Amniotic stem cell (primary cell): ENCODE results near the gene MYO16.
"Not testable (repeated sequence)": the region's sequence is repeated elsewhere in the genome, so short reads cannot be mapped to it uniquely, and the experiment has no call there.

ENCODE experiments used
- DNase-seq: peaks from one replicate; lab custom pipeline; 2025; lab: John Stamatoyannopoulos, UW

Gene MYO16

GRCh38 chr13:109199280-109199679 lies 569.9 kb downstream of the MYO16 start:
- no peak for DNase-seq

- DNase-seq, result no peak
These were observed 571.1 kb downstream of the MYO16 start for GRCh38 chr13:109200556-109200955.

GRCh38 chr13:109203587-109203986 lies 574.2 kb downstream of the MYO16 start:
- no peak for DNase-seq

GRCh38 chr13:109204252-109204651 lies 574.8 kb downstream of the MYO16 start:
- no peak for DNase-seq

- no peak for DNase-seq
These were observed 575.2 kb downstream of the MYO16 start for GRCh38 chr13:109204657-109205056.

- no peak for DNase-seq
These were observed 575.9 kb downstream of the MYO16 start for GRCh38 chr13:109205315-109205714.

GRCh38 chr13:109206616-109207015 lies 577.2 kb downstream of the MYO16 start:
- no peak for DNase-seq

GRCh38 chr13:109207622-109208021 lies 578.2 kb downstream of the MYO16 start:
- DNase-seq, result no peak

GRCh38 chr13:109208522-109208921 lies 579.1 kb downstream of the MYO16 start:
- DNase-seq, result no peak

GRCh38 chr13:109209526-109209925 lies 580.1 kb downstream of the MYO16 start:
- no peak for DNase-seq

- no peak for DNase-seq
These were observed 582.2 kb downstream of the MYO16 start for GRCh38 chr13:109211616-109212015.

GRCh38 chr13:109212650-109213049 lies 583.2 kb downstream of the MYO16 start:
- DNase-seq, result no peak

GRCh38 chr13:109213714-109214113 lies 584.3 kb downstream of the MYO16 start:
- no peak for DNase-seq

- no peak for DNase-seq
These were observed 585.0 kb downstream of the MYO16 start for GRCh38 chr13:109214393-109214792.

GRCh38 chr13:109215377-109215776 lies 586.0 kb downstream of the MYO16 start:
- DNase-seq, result no peak

- not testable (repeated sequence) for DNase-seq
These were observed 588.1 kb downstream of the MYO16 start for GRCh38 chr13:109217510-109217909.

GRCh38 chr13:109220631-109221030 lies 591.2 kb downstream of the MYO16 start:
- DNase-seq, result no peak

GRCh38 chr13:109224033-109224432 lies 594.6 kb downstream of the MYO16 start:
- no peak for DNase-seq

GRCh38 chr13:109226631-109227030 lies 597.2 kb downstream of the MYO16 start:
- no peak for DNase-seq

- no peak for DNase-seq
These were observed 598.0 kb downstream of the MYO16 start for GRCh38 chr13:109227344-109227940.

- DNase-seq, result no peak
These were observed 598.8 kb downstream of the MYO16 start for GRCh38 chr13:109228211-109228610.

GRCh38 chr13:109231888-109232287 lies 602.5 kb downstream of the MYO16 start:
- DNase-seq, result no peak

- no peak for DNase-seq
These were observed 603.9 kb downstream of the MYO16 start for GRCh38 chr13:109233293-109233692.

GRCh38 chr13:109235901-109236300 lies 606.5 kb downstream of the MYO16 start:
- DNase-seq, result no peak

GRCh38 chr13:109241160-109241559 lies 611.7 kb downstream of the MYO16 start:
- no peak for DNase-seq
